VCaP (cell line): ENCODE measurements around the gene PTPA.
A peak's percentile ranks its signal among the peaks of the same experiment; 100 is the strongest.

Experiments used
- H3K27ac ChIP-seq: fragments of 450-650 bp; 2 replicates; pipeline ENCODE4 v1.5.1; 2017
- TF ChIP-seq, protein P1 (sequence below): fragments of 450-650 bp; conservative IDR thresholded peaks from 2 replicates; pipeline ENCODE4 v1.5.1; 2017; ENCODE audit warnings: mild to moderate bottlenecking, moderate library complexity

Gene PTPA

DNA sequence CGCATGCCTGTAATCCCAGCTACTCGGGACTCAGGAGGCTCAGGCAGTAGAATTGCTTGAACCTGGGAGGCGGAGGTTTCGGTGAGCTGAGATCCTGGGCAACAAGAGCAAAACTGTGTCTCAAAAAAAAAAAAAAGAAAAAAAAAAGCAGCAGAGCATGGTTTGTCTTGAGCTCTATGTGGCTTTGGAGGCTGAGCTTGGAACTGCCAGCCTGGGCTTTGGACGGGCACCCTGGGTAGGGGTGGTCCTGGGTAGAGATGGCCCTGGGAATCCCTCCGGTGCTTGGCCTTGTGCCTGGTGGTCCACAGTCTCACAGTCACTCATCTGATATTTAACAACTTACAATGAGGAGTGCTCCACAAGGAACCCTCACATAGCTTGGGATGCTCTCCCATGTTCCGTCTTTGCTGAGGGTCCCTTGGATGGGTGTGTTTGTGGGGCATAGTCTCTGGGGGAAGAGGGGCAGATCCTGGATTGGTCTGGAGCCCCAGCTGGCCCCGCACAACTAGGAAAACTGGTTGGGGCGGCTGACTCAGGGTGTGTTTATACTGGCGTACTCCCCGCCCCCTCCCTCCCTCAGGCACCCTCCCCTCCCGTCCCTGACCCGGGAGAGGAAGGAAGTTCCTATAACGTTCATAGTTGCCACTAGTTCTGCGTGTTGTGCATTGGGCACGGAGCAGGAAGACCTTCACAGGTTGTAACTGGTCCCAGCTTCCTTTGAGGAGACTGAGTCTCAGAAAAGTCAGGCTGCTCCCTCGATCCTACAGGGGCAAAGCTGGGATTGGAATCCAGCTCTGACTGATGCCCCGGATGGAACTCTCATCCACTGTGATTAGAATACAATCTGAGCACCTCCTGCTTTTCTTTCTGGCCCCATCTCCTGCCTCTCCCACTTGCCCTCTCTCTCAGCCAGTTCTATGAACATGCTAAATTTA, 55.7 kb downstream of the PTPA start:
- TF ChIP-seq, protein P1, sequence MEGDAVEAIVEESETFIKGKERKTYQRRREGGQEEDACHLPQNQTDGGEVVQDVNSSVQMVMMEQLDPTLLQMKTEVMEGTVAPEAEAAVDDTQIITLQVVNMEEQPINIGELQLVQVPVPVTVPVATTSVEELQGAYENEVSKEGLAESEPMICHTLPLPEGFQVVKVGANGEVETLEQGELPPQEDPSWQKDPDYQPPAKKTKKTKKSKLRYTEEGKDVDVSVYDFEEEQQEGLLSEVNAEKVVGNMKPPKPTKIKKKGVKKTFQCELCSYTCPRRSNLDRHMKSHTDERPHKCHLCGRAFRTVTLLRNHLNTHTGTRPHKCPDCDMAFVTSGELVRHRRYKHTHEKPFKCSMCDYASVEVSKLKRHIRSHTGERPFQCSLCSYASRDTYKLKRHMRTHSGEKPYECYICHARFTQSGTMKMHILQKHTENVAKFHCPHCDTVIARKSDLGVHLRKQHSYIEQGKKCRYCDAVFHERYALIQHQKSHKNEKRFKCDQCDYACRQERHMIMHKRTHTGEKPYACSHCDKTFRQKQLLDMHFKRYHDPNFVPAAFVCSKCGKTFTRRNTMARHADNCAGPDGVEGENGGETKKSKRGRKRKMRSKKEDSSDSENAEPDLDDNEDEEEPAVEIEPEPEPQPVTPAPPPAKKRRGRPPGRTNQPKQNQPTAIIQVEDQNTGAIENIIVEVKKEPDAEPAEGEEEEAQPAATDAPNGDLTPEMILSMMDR = no peak
- H3K27ac ChIP-seq = peak overlapping the region; percentile 93

- TF ChIP-seq, protein P1 = no peak
- H3K27ac ChIP-seq = no peak overlapping the region
Observed at GRCh38 chr9:129170229-129170628, 59.0 kb downstream of the PTPA start.

- TF ChIP-seq, protein P1 = no peak
Observed at GRCh38 chr9:129171993-129172751, 61.0 kb downstream of the PTPA start.

DNA sequence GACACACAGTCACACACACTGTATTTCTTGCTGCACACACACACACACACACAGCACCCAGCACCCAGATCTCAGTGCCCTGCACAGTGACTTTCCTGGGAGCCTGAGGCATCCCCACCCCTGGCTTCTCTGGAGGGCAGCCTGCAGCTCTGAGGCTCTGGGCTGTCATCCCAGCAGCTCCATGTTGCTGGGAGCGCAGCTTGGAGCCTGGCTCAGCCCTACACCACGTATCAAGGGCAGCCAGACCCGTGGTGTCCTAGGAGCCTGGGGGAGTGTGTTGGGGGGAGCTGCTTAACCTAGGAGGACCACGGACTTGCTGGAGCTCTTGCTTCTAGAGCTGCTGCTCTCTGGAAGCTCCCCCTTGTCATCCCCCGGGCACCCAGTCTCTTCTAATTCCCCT, 61.6 kb downstream of the PTPA start:
- H3K27ac ChIP-seq = no peak overlapping the region
- TF ChIP-seq, protein P1 = no peak

More at GRCh38 chr9:129171993-129172751, 61.0 kb downstream of the PTPA start:
- no peak overlapping the region for H3K27ac ChIP-seq

- peak overlapping the region; percentile 77; the same call in 1 of the 2 replicates for H3K27ac ChIP-seq
Observed at GRCh38 chr9:129173296-129174101, 62.3 kb downstream of the PTPA start.

DNA sequence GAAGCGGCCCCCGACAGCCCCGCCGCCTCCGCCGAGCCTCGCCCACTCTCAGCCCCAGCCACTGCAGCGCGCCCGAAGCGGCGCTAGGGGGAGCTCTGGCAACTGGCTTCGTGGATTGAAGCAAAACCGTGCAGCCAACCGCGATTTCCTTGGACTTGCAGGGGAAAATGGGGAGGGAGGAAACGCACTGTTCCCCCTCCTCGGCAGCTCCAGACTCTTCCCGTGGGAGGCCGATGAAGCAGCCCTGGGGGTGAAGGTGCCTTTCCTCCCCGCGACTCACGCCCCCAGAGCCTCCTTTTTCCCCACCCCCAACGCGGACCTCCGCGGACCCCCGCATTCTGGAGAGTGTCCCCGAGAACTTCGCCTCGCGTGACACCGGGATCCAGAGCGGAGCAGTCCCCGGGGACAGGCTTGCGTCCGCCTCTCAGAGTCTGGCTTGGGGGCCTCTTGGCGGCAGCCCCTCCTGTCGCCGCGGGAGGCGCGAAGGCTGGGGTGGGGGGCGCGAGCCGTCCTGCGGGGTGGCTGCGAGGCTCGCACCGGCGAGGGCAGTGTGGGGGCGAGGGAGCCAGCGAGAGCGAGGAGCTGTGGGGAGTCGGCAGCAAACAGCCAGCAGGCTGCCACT, 63.0 kb downstream of the PTPA start:
- H3K27ac ChIP-seq = peak overlapping the region; percentile 77
- TF ChIP-seq, protein P1 = peak; percentile 99

More at GRCh38 chr9:129173296-129174101, 62.3 kb downstream of the PTPA start:
- TF ChIP-seq, protein P1 = no peak
